Measurements from ENCODE around the gene ARFGAP2. TPM values are rescaled to one million over a fixed set of nuclear protein-coding genes. Genes with fewer than 3 reads are reported as not detected.

The ARFGAP2 gene
- total and polyA plus RNA-seq, 2 of the 8 experiments (the other 6 are each of a cell fraction or from before 2014, with no cell fraction given), result 50.2 to 64.0 TPM

DNA sequence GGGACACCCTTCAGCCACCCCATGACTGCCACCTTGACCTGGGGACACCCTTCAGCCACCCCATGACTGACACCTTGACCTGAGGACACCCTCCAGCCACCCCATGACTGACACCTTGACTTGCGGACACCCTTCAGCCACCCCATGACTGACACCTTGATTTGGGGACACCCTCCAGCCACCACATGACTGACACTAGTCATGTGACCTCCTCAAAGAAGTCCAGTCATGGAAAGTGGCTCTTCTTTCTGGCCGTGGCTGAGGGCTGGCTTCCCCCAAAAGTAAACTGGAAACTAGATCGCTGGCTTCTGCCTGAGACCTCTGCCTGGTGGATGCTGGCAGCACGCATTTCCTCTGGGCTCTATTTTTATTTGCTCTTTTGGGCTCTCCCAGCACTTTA is 28.4 kb downstream of the ARFGAP2 start:
- Histone ChIP-seq H2BK15ac (ENCODE audit: low read length) (no peak overlapping the region), H2AFZ (ENCODE audit: low read length) (no peak overlapping the region), H3K4ac (replicated peaks; ENCODE audit: insufficient read length, low read depth, low read length) (no peak overlapping the region), H3K79me1 (ENCODE audit: low read depth, low read length) (no peaks in the 10 kb centered on the region), H2BK12ac (ENCODE audit: low read depth, low read length) (no peak overlapping the region), H4K5ac (ENCODE audit: insufficient read length, low read depth, low read length) (no peak overlapping the region), H3K79me2 (ENCODE audit: control insufficient read depth in 1 of 2, insufficient read depth in 2 of 2, low read length in 2 of 2) (no peaks in the 10 kb centered on the region), H3K9ac (replicated peaks in 1 of 4; ENCODE audit: extremely low read depth in 1 of 4, low read depth in 3 of 4, low read length in 3 of 4) (no peak overlapping the region), H2BK120ac (replicated peaks; ENCODE audit: low read depth, low read length) (no peak overlapping the region), H2BK20ac (ENCODE audit: low read length) (no peak overlapping the region), H3K36me3 (ENCODE audit: control insufficient read depth in 2 of 4, insufficient read depth in 4 of 4, low read length in 3 of 4) (no peaks in the 10 kb centered on the region), H3K18ac (ENCODE audit: extremely low read depth, low read length) (no peak overlapping the region), H3K23ac (ENCODE audit: insufficient read length) (no peak overlapping the region), H3K27me3 (replicated peaks in 1 of 4; ENCODE audit: control insufficient read depth in 3 of 4, extremely low read depth in 1 of 4, insufficient read depth in 3 of 4, low read length in 3 of 4) (no peaks in the 10 kb centered on the region), H4K91ac (replicated peaks; ENCODE audit: insufficient read length, low read length) (no peak overlapping the region), H3K14ac (ENCODE audit: insufficient read length) (no peak overlapping the region), H3K4me1 (replicated peaks in 1 of 4; ENCODE audit: control insufficient read depth in 3 of 4, insufficient read depth in 4 of 4, low read length in 3 of 4) (peaks cover 0 to 2% (median 1%) of the 10 kb centered on the region in 4 experiments; a peak in 4 of 7 replicates), H2BK5ac (ENCODE audit: low read depth, low read length) (no peak overlapping the region), H3K9me3 (ENCODE audit: insufficient read depth in 2 of 2, low read depth in 1 of 2, low read length in 1 of 2) (no peaks in the 10 kb centered on the region), H3K56ac (replicated peaks; ENCODE audit: insufficient read length, low read depth, low read length) (no peak overlapping the region), H4K20me1 (replicated peaks in 1 of 2; ENCODE audit: control insufficient read depth in 1 of 2, insufficient read depth in 2 of 2, low read length in 2 of 2) (no peaks in the 10 kb centered on the region), H4K8ac (ENCODE audit: extremely low read depth, insufficient read depth, low read length) (no peak overlapping the region), H2AK5ac (ENCODE audit: low read depth, low read length) (no peak overlapping the region), H3K4me3 (ENCODE audit: extremely low read depth in 1 of 4, insufficient read depth in 2 of 4, low read depth in 3 of 4, low read length in 4 of 4) (no peak overlapping the region), H3K27ac (ENCODE audit: low read depth, low read length) (no peak overlapping the region), H3K4me2 (ENCODE audit: insufficient read depth in 1 of 2, low read depth in 2 of 2, low read length in 2 of 2) (no peak overlapping the region), H3K23me2 (ENCODE audit: low read depth, low read length) (no peaks in the 10 kb centered on the region)
- DNase-seq (ENCODE audit: low read depth in 1 of 2, low spot score in 2 of 2), result no peak
- ChIA-PET CTCF (ENCODE audit: partially characterized antibody) (interaction anchor here (1.4 kb wide), 1 partner anchor 212 kb away, joined by 3 read pairs; the partner anchor contains the start of gene CSTPP1), POLR2A (ENCODE audit: partially characterized antibody) (interaction anchor here (1.7 kb wide), 1 partner anchor 13 kb away, joined by 4 read pairs; no protein-coding TSS in a partner anchor)
- TF ChIP-seq, protein P1, sequence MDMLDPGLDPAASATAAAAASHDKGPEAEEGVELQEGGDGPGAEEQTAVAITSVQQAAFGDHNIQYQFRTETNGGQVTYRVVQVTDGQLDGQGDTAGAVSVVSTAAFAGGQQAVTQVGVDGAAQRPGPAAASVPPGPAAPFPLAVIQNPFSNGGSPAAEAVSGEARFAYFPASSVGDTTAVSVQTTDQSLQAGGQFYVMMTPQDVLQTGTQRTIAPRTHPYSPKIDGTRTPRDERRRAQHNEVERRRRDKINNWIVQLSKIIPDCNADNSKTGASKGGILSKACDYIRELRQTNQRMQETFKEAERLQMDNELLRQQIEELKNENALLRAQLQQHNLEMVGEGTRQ (IDR thresholded peaks at IDR 0.05; ENCODE audit: low read length), result peak; percentile 7; the same call in 1 of the 2 replicates
- no peak for TF ChIP-seq SIRT6 (IDR thresholded peaks at IDR 0.05; ENCODE audit: low read length)
- no peak for FAIRE-seq
- 98% methylated on average over 4 of the region's 4 CpGs; no CpG with 5 or more reads in 1 of the 2 experiments for WGBS, 2 experiments (ENCODE audit: extremely low coverage in 1 of 2, insufficient coverage in 1 of 2, insufficient read length in 1 of 2, insufficient replicate concordance in 2 of 2, low coverage in 1 of 2, low lambda C conversion rate in 2 of 2, missing lambda C conversion rate in 1 of 2)
